Testis (tissue), 3 donors: Measurements from ENCODE around the gene DNAJC10. TPM values are rescaled to one million over a fixed set of nuclear protein-coding genes. Genes with fewer than 3 reads are reported as not detected.
"Not testable (repeated sequence)": the region's sequence is repeated elsewhere in the genome, so short reads cannot be mapped to it uniquely, and the experiment has no call there.

Experiments used
- DNase-seq: peaks from one replicate; pipeline ENCODE4 v3.0.0-alpha.2; 2019
- H3K27ac ChIP-seq, 2 donors: fragments of 200-600 bp; sonication (generic); one replicate each; pipeline ENCODE4 v1.5.1; 2019
- H3K27me3 ChIP-seq: fragments of 200-600 bp; sonication (generic); one replicate; pipeline ENCODE4 v1.5.1; 2019
- H3K36me3 ChIP-seq: fragments of 200-600 bp; sonication (generic); one replicate; pipeline ENCODE4 v1.5.1; 2017; ENCODE audit warnings: low read depth; ENCODE audit errors: missing control alignments
- H3K4me1 ChIP-seq: fragments of 200-600 bp; sonication (generic); one replicate; pipeline ENCODE4 v1.5.1; 2019
- H3K4me3 ChIP-seq, 2 donors: fragments of 200-600 bp; sonication (generic); one replicate each; pipeline ENCODE4 v1.5.1; 2017 to 2019
- H3K9me3 ChIP-seq: fragments of 200-600 bp; sonication (generic); one replicate; pipeline ENCODE4 v1.5.1; 2017
- CTCF ChIP-seq, 3 experiments: fragments of 450-650 bp in 2 of 3; fragments of 200-600 bp in 1 of 3; sonication (generic) in 1 of 3; IDR thresholded peaks; one replicate each; pipeline ENCODE4 v1.5.1; 2016 to 2019; ENCODE audit warnings: antibody characterized with exemption in 3 of 3, mild to moderate bottlenecking in 2 of 3, moderate library complexity in 1 of 3
- POLR2A ChIP-seq: fragments of 450-650 bp; IDR thresholded peaks from one replicate; pipeline ENCODE4 v1.6.1; 2017; ENCODE audit warnings: antibody characterized with exemption, mild to moderate bottlenecking, moderate library complexity
- WGBS, 2 donors: methylation state at CpG; one replicate each; pipeline ENCODE4 v1.1.5; 2018; 5-methylcytosine and 5-hydroxymethylcytosine counted together
- intact Hi-C: fragments of 100-400 bp; cut with DNase I; formaldehyde crosslinking; loops from one replicate; pipeline ENCODE4 v1.15.1; 2023; ENCODE audit warnings: low total_unique reads
- polyA plus RNA-seq: library from polyadenylated mRNA; stranded (reverse); fragments of 350-450 nt; fragmentation: Illumina TruSeq; extraction: RNeasy Lipid Tissue Mini Kit (QIAGEN cat#74804); gene quantifications from one replicate; pipeline ENCODE4 v1.2.3, GENCODE V29; 2014; ENCODE audit warnings: low read depth, low replicate concordance; ENCODE audit not compliant: insufficient read depth
- total RNA-seq, 2 donors: library from RNA; depleted of rRNA; stranded (reverse); fragments of >200 nt; gene quantifications; one replicate each; pipeline ENCODE4 v1.2.3, GENCODE V29; 2016

Gene DNAJC10
- total and polyA plus RNA-seq, 3 donors from 2014 or later, result 51.0 to 91.3 (median 81.4) TPM

- intact Hi-C loops, result no loop called here
- no peak for DNase-seq
- Histone ChIP-seq H3K27ac (no peak overlapping the region), H3K36me3 (no peaks in the 10 kb centered on the region), H3K27me3 (no peaks in the 10 kb centered on the region), H3K4me3 (no peak overlapping the region), H3K4me1 (no peaks in the 10 kb centered on the region), H3K9me3 (no peaks in the 10 kb centered on the region)
- WGBS, 2 donors, result 83 to 98% methylated on average over 2 of the region's 2 CpGs
- TF ChIP-seq POLR2A (no peak), CTCF (IDR thresholded peaks at IDR 0.05) (no peak)
These were observed 13.8 kb downstream of the DNAJC10 start for GRCh38 chr2:182729710-182730339.

- no peak for DNase-seq
- Histone ChIP-seq H3K27ac (no peak overlapping the region), H3K9me3 (no peaks in the 10 kb centered on the region), H3K4me1 (no peaks in the 10 kb centered on the region), H3K4me3 (no peak overlapping the region), H3K36me3 (no peaks in the 10 kb centered on the region), H3K27me3 (no peaks in the 10 kb centered on the region)
- intact Hi-C loops, result no loop called here
- TF ChIP-seq CTCF (IDR thresholded peaks at IDR 0.05) (no peak), POLR2A (no peak)
These were observed 14.4 kb downstream of the DNAJC10 start for GRCh38 chr2:182730486-182730885.

- no peaks in the 10 kb centered on the region for H3K4me1 ChIP-seq
- H3K36me3 ChIP-seq, result no peaks in the 10 kb centered on the region
- no peaks in the 10 kb centered on the region for H3K27me3 ChIP-seq
- H3K4me3 ChIP-seq, result no peak overlapping the region
- no peaks in the 10 kb centered on the region for H3K9me3 ChIP-seq
- no peak for DNase-seq
- H3K27ac ChIP-seq, result no peak overlapping the region
- TF ChIP-seq POLR2A (no peak), CTCF (IDR thresholded peaks at IDR 0.05) (no peak)
- intact Hi-C loops, result no loop called here
These were observed 16.7 kb downstream of the DNAJC10 start for GRCh38 chr2:182732736-182733135.

- Histone ChIP-seq H3K27me3 (no peaks in the 10 kb centered on the region), H3K4me3 (no peak overlapping the region), H3K4me1 (no peaks in the 10 kb centered on the region), H3K27ac (no peak overlapping the region), H3K9me3 (no peaks in the 10 kb centered on the region), H3K36me3 (no peaks in the 10 kb centered on the region)
- TF ChIP-seq POLR2A (no peak), CTCF (IDR thresholded peaks at IDR 0.05) (no peak)
- intact Hi-C loops, result no loop called here
- DNase-seq, result no peak
- 93 to 97% methylated on average over 1 of the region's 1 CpG for WGBS, 2 donors
These were observed 17.5 kb downstream of the DNAJC10 start for GRCh38 chr2:182733572-182733971.

GRCh38 chr2:182736856-182737255, 20.8 kb downstream of the DNAJC10 start:
- WGBS, 2 donors, result 94 to 95% methylated on average over 8 of the region's 8 CpGs
- intact Hi-C loops, H3K27ac ChIP-seq, H3K27me3 ChIP-seq, H3K4me1 ChIP-seq, DNase-seq, H3K36me3 ChIP-seq, H3K9me3 ChIP-seq, H3K4me3 ChIP-seq: not testable (repeated sequence)
